Measurements from ENCODE around the gene DCAF11.

Gene DCAF11

GRCh38 chr14:24072436-24072835, 42.1 kb upstream of the DCAF11 start:
- Histone ChIP-seq H3K9ac (ENCODE audit: low read depth, low read length) (no peak overlapping the region), H3K4me1 (ENCODE audit: insufficient read depth, low read length) (no peaks in the 10 kb centered on the region), H3K27ac (ENCODE audit: low read length) (no peak overlapping the region), H3K4me3 (ENCODE audit: low read length) (no peak overlapping the region), H3K36me3 (ENCODE audit: insufficient read depth, low read depth, low read length) (no peaks in the 10 kb centered on the region), H3K27me3 (ENCODE audit: insufficient read depth, low read length) (no peaks in the 10 kb centered on the region), H3K9me3 (ENCODE audit: insufficient read depth, low read depth, low read length) (no peaks in the 10 kb centered on the region)

GRCh38 chr14:24072881-24073877, 41.4 kb upstream of the DCAF11 start:
- no peaks in the 10 kb centered on the region for H3K4me1 ChIP-seq (ENCODE audit: insufficient read depth, low read length)
- H3K36me3 ChIP-seq (ENCODE audit: insufficient read depth, low read depth, low read length): no peaks in the 10 kb centered on the region
- no peak overlapping the region for H3K9ac ChIP-seq (ENCODE audit: low read depth, low read length)
- H3K4me3 ChIP-seq (ENCODE audit: low read length): no peak overlapping the region
- H3K9me3 ChIP-seq (ENCODE audit: insufficient read depth, low read depth, low read length): no peaks in the 10 kb centered on the region
- H3K27me3 ChIP-seq (ENCODE audit: insufficient read depth, low read length): no peaks in the 10 kb centered on the region
- no peak overlapping the region for H3K27ac ChIP-seq (ENCODE audit: low read length)

GRCh38 chr14:24074625-24075484, 39.7 kb upstream of the DCAF11 start:
- Histone ChIP-seq H3K36me3 (ENCODE audit: insufficient read depth, low read depth, low read length) (no peaks in the 10 kb centered on the region), H3K9ac (ENCODE audit: low read depth, low read length) (no peak overlapping the region), H3K27ac (ENCODE audit: low read length) (no peak overlapping the region), H3K4me3 (ENCODE audit: low read length) (no peak overlapping the region), H3K4me1 (ENCODE audit: insufficient read depth, low read length) (peaks cover 2% of the 10 kb centered on the region; the same call in 1 of the 2 replicates), H3K27me3 (ENCODE audit: insufficient read depth, low read length) (peaks cover 3% of the 10 kb centered on the region; the same call in 1 of the 2 replicates), H3K9me3 (ENCODE audit: insufficient read depth, low read depth, low read length) (no peaks in the 10 kb centered on the region)

GRCh38 chr14:24075485-24076301, 38.9 kb upstream of the DCAF11 start:
- Histone ChIP-seq H3K9ac (ENCODE audit: low read depth, low read length) (no peak overlapping the region), H3K27ac (ENCODE audit: low read length) (no peak overlapping the region), H3K9me3 (ENCODE audit: insufficient read depth, low read depth, low read length) (no peaks in the 10 kb centered on the region), H3K27me3 (ENCODE audit: insufficient read depth, low read length) (peaks cover 11% of the 10 kb centered on the region), H3K36me3 (ENCODE audit: insufficient read depth, low read depth, low read length) (no peaks in the 10 kb centered on the region), H3K4me1 (ENCODE audit: insufficient read depth, low read length) (peaks cover 10% of the 10 kb centered on the region; the same call in 1 of the 2 replicates), H3K4me3 (ENCODE audit: low read length) (no peak overlapping the region)

- Histone ChIP-seq H3K27me3 (ENCODE audit: insufficient read depth, low read length) (peaks cover 17% of the 10 kb centered on the region), H3K9me3 (ENCODE audit: insufficient read depth, low read depth, low read length) (no peaks in the 10 kb centered on the region), H3K36me3 (ENCODE audit: insufficient read depth, low read depth, low read length) (no peaks in the 10 kb centered on the region), H3K27ac (ENCODE audit: low read length) (no peak overlapping the region), H3K4me3 (ENCODE audit: low read length) (no peak overlapping the region), H3K4me1 (ENCODE audit: insufficient read depth, low read length) (peaks cover 11% of the 10 kb centered on the region; the same call in 1 of the 2 replicates), H3K9ac (ENCODE audit: low read depth, low read length) (no peak overlapping the region)
These were observed 38.3 kb upstream of the DCAF11 start for GRCh38 chr14:24076302-24076601.

- Histone ChIP-seq H3K4me1 (ENCODE audit: insufficient read depth, low read length) (peaks cover 13% of the 10 kb centered on the region; the same call in 1 of the 2 replicates), H3K9ac (ENCODE audit: low read depth, low read length) (no peak overlapping the region), H3K36me3 (ENCODE audit: insufficient read depth, low read depth, low read length) (no peaks in the 10 kb centered on the region)
These were observed 37.5 kb upstream of the DCAF11 start for GRCh38 chr14:24077086-24077485.

GRCh38 chr14:24078146-24078545, 36.4 kb upstream of the DCAF11 start:
- peaks cover 14% of the 10 kb centered on the region; the same call in 1 of the 2 replicates for H3K4me1 ChIP-seq (ENCODE audit: insufficient read depth, low read length)
- H3K27me3 ChIP-seq (ENCODE audit: insufficient read depth, low read length): peaks cover 32% of the 10 kb centered on the region
- no peaks in the 10 kb centered on the region for H3K36me3 ChIP-seq (ENCODE audit: insufficient read depth, low read depth, low read length)
- no peak overlapping the region for H3K4me3 ChIP-seq (ENCODE audit: low read length)
- no peak overlapping the region for H3K27ac ChIP-seq (ENCODE audit: low read length)
- H3K9me3 ChIP-seq (ENCODE audit: insufficient read depth, low read depth, low read length): no peaks in the 10 kb centered on the region
- H3K9ac ChIP-seq (ENCODE audit: low read depth, low read length): no peak overlapping the region

More at GRCh38 chr14:24077086-24077485, 37.5 kb upstream of the DCAF11 start:
- Histone ChIP-seq H3K9me3 (ENCODE audit: insufficient read depth, low read depth, low read length) (no peaks in the 10 kb centered on the region), H3K27ac (ENCODE audit: low read length) (no peak overlapping the region), H3K27me3 (ENCODE audit: insufficient read depth, low read length) (peaks cover 22% of the 10 kb centered on the region), H3K4me3 (ENCODE audit: low read length) (no peak overlapping the region)

- no peaks in the 10 kb centered on the region for H3K36me3 ChIP-seq (ENCODE audit: insufficient read depth, low read depth, low read length)
These were observed 35.0 kb upstream of the DCAF11 start for GRCh38 chr14:24079491-24080141.

GRCh38 chr14:24080142-24080530, 34.4 kb upstream of the DCAF11 start:
- Histone ChIP-seq H3K9ac (ENCODE audit: low read depth, low read length) (peak overlapping the region; percentile 63; the same call in 1 of the 2 replicates), H3K27me3 (ENCODE audit: insufficient read depth, low read length) (peaks cover 44% of the 10 kb centered on the region), H3K4me1 (ENCODE audit: insufficient read depth, low read length) (peaks cover 14% of the 10 kb centered on the region; the same call in 1 of the 2 replicates), H3K36me3 (ENCODE audit: insufficient read depth, low read depth, low read length) (no peaks in the 10 kb centered on the region), H3K27ac (ENCODE audit: low read length) (no peak overlapping the region), H3K9me3 (ENCODE audit: insufficient read depth, low read depth, low read length) (no peaks in the 10 kb centered on the region), H3K4me3 (ENCODE audit: low read length) (peak overlapping the region; percentile 78; the same call in 1 of the 2 replicates)

More at GRCh38 chr14:24079491-24080141, 35.0 kb upstream of the DCAF11 start:
- Histone ChIP-seq H3K9me3 (ENCODE audit: insufficient read depth, low read depth, low read length) (no peaks in the 10 kb centered on the region), H3K4me1 (ENCODE audit: insufficient read depth, low read length) (peaks cover 14% of the 10 kb centered on the region; the same call in 1 of the 2 replicates), H3K4me3 (ENCODE audit: low read length) (no peak overlapping the region), H3K27me3 (ENCODE audit: insufficient read depth, low read length) (peaks cover 44% of the 10 kb centered on the region), H3K9ac (ENCODE audit: low read depth, low read length) (no peak overlapping the region), H3K27ac (ENCODE audit: low read length) (no peak overlapping the region)

GRCh38 chr14:24080888-24081738, 33.5 kb upstream of the DCAF11 start:
- H3K9me3 ChIP-seq (ENCODE audit: insufficient read depth, low read depth, low read length): no peaks in the 10 kb centered on the region
- H3K27ac ChIP-seq (ENCODE audit: low read length): no peak overlapping the region
- peak overlapping the region; percentile 78 for H3K4me3 ChIP-seq (ENCODE audit: low read length)
- peak overlapping the region; percentile 63; the same call in 1 of the 2 replicates for H3K9ac ChIP-seq (ENCODE audit: low read depth, low read length)
- H3K4me1 ChIP-seq (ENCODE audit: insufficient read depth, low read length): peaks cover 14% of the 10 kb centered on the region; the same call in 1 of the 2 replicates
- H3K27me3 ChIP-seq (ENCODE audit: insufficient read depth, low read length): peaks cover 44% of the 10 kb centered on the region
- H3K36me3 ChIP-seq (ENCODE audit: insufficient read depth, low read depth, low read length): no peaks in the 10 kb centered on the region
